Psoas muscle (tissue), 8 donors: ENCODE measurements around the gene L2HGDH. TPM values are rescaled to one million over a fixed set of nuclear protein-coding genes. Genes with fewer than 3 reads are reported as not detected.
"Not testable (repeated sequence)": the region's sequence is repeated elsewhere in the genome, so short reads cannot be mapped to it uniquely, and the experiment has no call there.

ENCODE experiments used
- ATAC-seq, 4 donors: fragments of 200-7000 bp; cut with Tn5 transposase; one replicate each; pipeline ENCODE4 v1.9.1; 2020; ENCODE audit warnings: moderate library complexity in 3 of 4, mild to moderate bottlenecking in 2 of 4
- DNase-seq, 2 donors: peaks; one replicate each; pipeline ENCODE4 v3.0.0-alpha.2; 2020
- H3K27ac ChIP-seq: fragments of 200-600 bp; one replicate; pipeline ENCODE4 v1.8.0; 2022
- H3K27me3 ChIP-seq, 3 donors: fragments of 200-600 bp in 1 of 3; one replicate each; pipeline versions ENCODE4 v1.6.1 to v1.8.0; 2013 to 2022; ENCODE audit warnings: low read length in 2 of 3, mild to moderate bottlenecking in 2 of 3, moderate library complexity in 1 of 3; ENCODE audit not compliant: insufficient read depth in 3 of 3
- H3K36me3 ChIP-seq, 2 donors: fragments of 200-600 bp in 1 of 2; one replicate each; pipeline versions ENCODE4 v1.6.1 to v1.8.0; 2013 to 2022; ENCODE audit warnings: low read depth in 1 of 2, mild to moderate bottlenecking in 1 of 2, moderate library complexity in 1 of 2; ENCODE audit not compliant: insufficient read depth in 1 of 2
- H3K4me1 ChIP-seq: fragments of 200-600 bp; one replicate; pipeline ENCODE4 v1.8.0; 2022
- H3K4me3 ChIP-seq: fragments of 200-600 bp; one replicate; pipeline ENCODE4 v1.8.0; 2022; ENCODE audit warnings: mild to moderate bottlenecking
- H3K9me3 ChIP-seq: fragments of 200-600 bp; one replicate; pipeline ENCODE4 v1.8.0; 2022
- CTCF ChIP-seq: fragments of 200-600 bp; IDR thresholded peaks from one replicate; pipeline ENCODE4 v1.8.0; 2022; ENCODE audit warnings: antibody characterized with exemption
- WGBS, 3 donors: extraction: QIAGEN DNeasy Blood & Tissue Kit; methylation state at CpG; one replicate each; pipeline versions ENCODE4 v1.1.6 to v1.1.7; 2013; 5-methylcytosine and 5-hydroxymethylcytosine counted together
- intact Hi-C, 2 donors: fragments of 100-400 bp; cut with DNase I; formaldehyde crosslinking; loops; one replicate each; pipeline versions ENCODE4 v1.11.0 to v1.14.2; 2022
- polyA plus RNA-seq, 3 donors: library from polyadenylated mRNA; stranded (reverse); fragments of 200-250 nt; gene quantifications; one replicate each; pipeline ENCODE4 v1.2.3, GENCODE V29; 2013
- total RNA-seq, 4 donors: library from RNA; stranded (reverse); fragmentation: NEBNext Ultra II Directional in 2 of 4; extraction: Animal tissue kit (Norgen Biotek cat#: 25700) in 2 of 4; gene quantifications; one replicate each; pipeline versions ENCODE4 v1.2.1 to v1.2.4, GENCODE V29; 2021 to 2023
- donor health status: healthy with polysubstance abuse.
- donor health status: DM: no; HTN: no; CAD: no; lungs with moderate emphysema.
- donor health status: Bipolar disorder and iron deficiency.
- donor health status: healthy.
- donor health status: DM: yes; HTN: yes; CAD: no.
- donor health status: DM: no; HTN: no; CAD: no.
- donor health status: DM: no; HTN: no; CAD: no.
- donor health status: DM: yes; HTN: yes; CAD: no.

L2HGDH gene
- total and polyA plus RNA-seq, 7 donors, result 3.5 to 10.9 (median 10.0) TPM

GRCh38 chr14:50319721-50320120, 7.7 kb upstream of the L2HGDH start:
- Histone ChIP-seq H3K27me3 (no peaks in the 10 kb centered on the region), H3K4me3 (no peak overlapping the region), H3K4me1 (peaks cover 39% of the 10 kb centered on the region), H3K9me3 (no peaks in the 10 kb centered on the region), H3K27ac (peak overlapping the region; percentile 57), H3K36me3 (peaks cover 2 to 22% of the 10 kb centered on the region in 2 donors)
- WGBS, 3 donors, result 90 to 96% (median 90%) methylated on average over 2 of the region's 2 CpGs
- no peak for TF ChIP-seq CTCF
- DNase-seq (no peak), ATAC-seq (peak in 3 of 4 donors; percentile 15 to 48 (median 42))
- intact Hi-C loops, result no loop called here

- no peaks in the 10 kb centered on the region for H3K27me3 ChIP-seq
- TF ChIP-seq CTCF, result no peak
- peak overlapping the region; percentile 57 for H3K27ac ChIP-seq
- peaks cover 2 to 22% of the 10 kb centered on the region in 2 donors for H3K36me3 ChIP-seq
- intact Hi-C loops, result no loop called here
- ATAC-seq (peak; percentile 37 to 63 (median 52)), DNase-seq (no peak)
- no peak overlapping the region for H3K4me3 ChIP-seq
- H3K9me3 ChIP-seq, result no peaks in the 10 kb centered on the region
- 56 to 88% (median 85%) methylated on average over 1 of the region's 1 CpG for WGBS, 3 donors
- H3K4me1 ChIP-seq, result peaks cover 39% of the 10 kb centered on the region
Measured at GRCh38 chr14:50319293-50319692, 7.3 kb upstream of the L2HGDH start.

GRCh38 chr14:50318031-50318626, 6.1 kb upstream of the L2HGDH start:
- Histone ChIP-seq H3K36me3 (peaks cover 0 to 18% of the 10 kb centered on the region in 2 donors), H3K27ac (no peak overlapping the region), H3K9me3 (no peaks in the 10 kb centered on the region), H3K4me3 (no peak overlapping the region), H3K4me1 (peaks cover 48% of the 10 kb centered on the region), H3K27me3 (no peaks in the 10 kb centered on the region)
- no peak for DNase-seq
- no peak for ATAC-seq
- WGBS, 3 donors, result 46 to 59% (median 49%) methylated on average over 4 of the region's 4 CpGs
- intact Hi-C loops, result no loop called here
- peak; percentile 53 for TF ChIP-seq CTCF

GRCh38 chr14:50314098-50314497, 2.1 kb upstream of the L2HGDH start:
- not testable (repeated sequence) for H3K9me3 ChIP-seq, H3K27me3 ChIP-seq, DNase-seq, H3K27ac ChIP-seq, H3K4me3 ChIP-seq, ATAC-seq
- intact Hi-C loops, result loop anchor here in 1 of 2 donors (5.0 kb wide), 1 partner anchor 218 kb away; the partner anchor contains the start of gene MAP4K5
- 92 to 99% (median 93%) methylated on average over 3 of the region's 3 CpGs for WGBS, 3 donors
- Histone ChIP-seq H3K4me1 (peaks cover 38% of the 10 kb centered on the region), H3K36me3 (peaks cover 0 to 12% of the 10 kb centered on the region in 2 donors)

- peak overlapping the region; percentile 92 for H3K4me3 ChIP-seq
- no peaks in the 10 kb centered on the region for H3K9me3 ChIP-seq
- no peak for TF ChIP-seq CTCF
- H3K4me1 ChIP-seq, result peaks cover 25% of the 10 kb centered on the region
- intact Hi-C loops, result loop anchor here in 1 of 2 donors (5.0 kb wide), 1 partner anchor 220 kb away; the partner anchor contains the start of gene MAP4K5
- WGBS, 3 donors, result 3 to 4% (median 3%) methylated on average over 16 to 18 of the region's 18 CpGs
- no peaks in the 10 kb centered on the region for H3K27me3 ChIP-seq
- ATAC-seq (peak in 1 of 4 donors; percentile 16), DNase-seq (no peak)
- H3K36me3 ChIP-seq, result peaks cover 0 to 12% of the 10 kb centered on the region in 2 donors
- H3K27ac ChIP-seq, result peak overlapping the region; percentile 91
Measured at GRCh38 chr14:50312734-50313054, 665 bp upstream of the L2HGDH start.
